GM18867 (cell line): Measurements from ENCODE around the gene RIBC1.
"Not testable (repeated sequence)": the region's sequence is repeated elsewhere in the genome, so short reads cannot be mapped to it uniquely, and the experiment has no call there.

Source experiments
- ATAC-seq: cut with Tn5 transposase; IDR thresholded peaks from one replicate; pipeline ENCODE4 v1.9.1; 2021; ENCODE audit warnings: mild to moderate bottlenecking, moderate library complexity; ENCODE audit not compliant: unreplicated experiment

Gene RIBC1

GRCh38 chrX:53422861-53423306 is at the start of gene RIBC1:
Gene RIBC1, plus strand, starts transcription at chrX:53422873. Its CDS starts 3,404 bp downstream, at chrX:53426277.
- no peak for ATAC-seq

GRCh38 chrX:53373307-53373706 is 49.4 kb upstream of the RIBC1 start:
- ATAC-seq: no peak

- no peak for ATAC-seq
Measured at GRCh38 chrX:53374222-53374820, 48.4 kb upstream of the RIBC1 start.

- no peak for ATAC-seq
Measured at GRCh38 chrX:53374923-53375322, 47.8 kb upstream of the RIBC1 start.

GRCh38 chrX:53376888-53377287 is 45.8 kb upstream of the RIBC1 start:
- ATAC-seq: no peak

GRCh38 chrX:53377464-53377863 is 45.2 kb upstream of the RIBC1 start:
- ATAC-seq: no peak

- ATAC-seq: no peak
Measured at GRCh38 chrX:53379008-53379710, 43.5 kb upstream of the RIBC1 start.

GRCh38 chrX:53379747-53380146 is 42.9 kb upstream of the RIBC1 start:
- no peak for ATAC-seq

- ATAC-seq: no peak
Measured at GRCh38 chrX:53383376-53384076, 39.1 kb upstream of the RIBC1 start.

GRCh38 chrX:53395605-53396298 is 26.9 kb upstream of the RIBC1 start:
- no peak for ATAC-seq

- no peak for ATAC-seq
Measured at GRCh38 chrX:53398216-53398615, 24.5 kb upstream of the RIBC1 start.

- no peak for ATAC-seq
Measured at GRCh38 chrX:53403535-53403934, 19.1 kb upstream of the RIBC1 start.

GRCh38 chrX:53412446-53412845 is 10.2 kb upstream of the RIBC1 start:
- ATAC-seq: no peak

GRCh38 chrX:53420351-53420750 is 2.3 kb upstream of the RIBC1 start:
- not testable (repeated sequence) for ATAC-seq

- no peak for ATAC-seq
Measured at GRCh38 chrX:53421125-53421524, 1.5 kb upstream of the RIBC1 start.

GRCh38 chrX:53421772-53422085 is 944 bp upstream of the RIBC1 start:
- peak; percentile 20 for ATAC-seq

- ATAC-seq: peak; percentile 95
Measured at GRCh38 chrX:53422086-53422860, 400 bp upstream of the RIBC1 start, which contains the start of gene SMC1A. Gene SMC1A, minus strand, starts transcription at chrX:53422654. Its CDS starts 54 bp downstream, at chrX:53422600.

GRCh38 chrX:53429755-53430154 is 7.1 kb downstream of the RIBC1 start:
- no peak for ATAC-seq

GRCh38 chrX:53430231-53430630 is 7.6 kb downstream of the RIBC1 start:
- no peak for ATAC-seq
